Tibial artery (tissue), 4 donors: Measurements from ENCODE around the gene TEAD3.

Source experiments
- DNase-seq, 2 donors: peaks; one replicate each; pipeline ENCODE4 v3.0.0-alpha.2; 2019
- H3K27ac ChIP-seq, 2 donors: fragments of 200-600 bp; sonication (generic) in 1 of 2; 1 replicate in 1 of 2; 2 replicates in 1 of 2; pipeline ENCODE4 v1.5.1; 2018 to 2019; ENCODE audit warnings: mild to moderate bottlenecking in 1 of 2
- H3K27me3 ChIP-seq, 2 donors: fragments of 200-600 bp; sonication (generic) in 1 of 2; one replicate each; pipeline versions ENCODE4 v1.5.1 to v1.6.0; 2016 to 2019
- H3K36me3 ChIP-seq, 3 donors: fragments of 200-600 bp; sonication (generic) in 2 of 3; one replicate each; pipeline ENCODE4 v1.5.1; 2016 to 2019; ENCODE audit warnings: mild to moderate bottlenecking in 2 of 3
- H3K4me1 ChIP-seq, 4 donors: fragments of 200-600 bp; sonication (generic) in 2 of 4; 1 replicate in 3 of 4; 2 replicates in 1 of 4; pipeline ENCODE4 v1.5.1; 2016 to 2019
- H3K4me3 ChIP-seq, 2 donors: fragments of 200-600 bp; sonication (generic) in 1 of 2; 1 replicate in 1 of 2; 2 replicates in 1 of 2; pipeline ENCODE4 v1.5.1; 2018 to 2019; ENCODE audit warnings: mild to moderate bottlenecking in 2 of 2
- H3K9me3 ChIP-seq, 3 donors: fragments of 200-600 bp; sonication (generic) in 1 of 3; one replicate each; pipeline ENCODE4 v1.5.1; 2016 to 2019
- CTCF ChIP-seq, 2 experiments: fragments of 200-600 bp in 1 of 2; fragments of 450-650 bp in 1 of 2; IDR thresholded peaks; one replicate each; pipeline ENCODE4 v1.5.1; 2017 to 2019; ENCODE audit warnings: antibody characterized with exemption in 2 of 2, mild to moderate bottlenecking in 1 of 2, moderate library complexity in 1 of 2
- intact Hi-C: fragments of 100-400 bp; cut with DNase I; formaldehyde crosslinking; loops from one replicate; pipeline ENCODE4 v1.15.0; 2023; ENCODE audit warnings: low total_unique reads

The TEAD3 gene

GRCh38 chr6:35483893-35484645, 12.8 kb downstream of the TEAD3 start:
- no peak overlapping the region for H3K4me3 ChIP-seq
- H3K9me3 ChIP-seq: no peaks in the 10 kb centered on the region
- peak overlapping the region; percentile 92 to 100 for H3K27ac ChIP-seq
- no peaks in the 10 kb centered on the region for H3K27me3 ChIP-seq
- H3K4me1 ChIP-seq: peaks cover 0 to 47% (median 42%) of the 10 kb centered on the region in 4 donors
- no peak for TF ChIP-seq CTCF (IDR thresholded peaks at IDR 0.05)
- DNase-seq: no peak
- H3K36me3 ChIP-seq: peaks cover 22 to 55% (median 41%) of the 10 kb centered on the region in 3 donors
- intact Hi-C loops: no loop called here

GRCh38 chr6:35483490-35483889, 13.4 kb downstream of the TEAD3 start:
- TF ChIP-seq CTCF (IDR thresholded peaks at IDR 0.05): no peak
- Histone ChIP-seq H3K27me3 (no peaks in the 10 kb centered on the region), H3K36me3 (peaks cover 25 to 60% (median 44%) of the 10 kb centered on the region in 3 donors)

GRCh38 chr6:35483062-35483461, 13.8 kb downstream of the TEAD3 start:
- no peak for TF ChIP-seq CTCF (IDR thresholded peaks at IDR 0.05)
- H3K36me3 ChIP-seq: peaks cover 29 to 65% (median 48%) of the 10 kb centered on the region in 3 donors

More at GRCh38 chr6:35483490-35483889, 13.4 kb downstream of the TEAD3 start:
- DNase-seq: no peak
- Histone ChIP-seq H3K4me1 (peaks cover 0 to 41% (median 37%) of the 10 kb centered on the region in 4 donors), H3K4me3 (no peak overlapping the region), H3K9me3 (no peaks in the 10 kb centered on the region), H3K27ac (peak overlapping the region; percentile 92 to 100)
- intact Hi-C loops: no loop called here

GRCh38 chr6:35481226-35481625, 15.7 kb downstream of the TEAD3 start:
- Histone ChIP-seq H3K27ac (peak overlapping the region in 1 of 2 donors; percentile 13), H3K36me3 (peaks cover 31 to 83% (median 55%) of the 10 kb centered on the region in 3 donors), H3K27me3 (no peaks in the 10 kb centered on the region), H3K4me1 (peaks cover 0 to 18% (median 17%) of the 10 kb centered on the region in 4 donors), H3K4me3 (no peak overlapping the region), H3K9me3 (no peaks in the 10 kb centered on the region)
- no peak for DNase-seq
- no peak for TF ChIP-seq CTCF (IDR thresholded peaks at IDR 0.05)
- intact Hi-C loops: no loop called here

More at GRCh38 chr6:35483062-35483461, 13.8 kb downstream of the TEAD3 start:
- H3K27me3 ChIP-seq: no peaks in the 10 kb centered on the region
- DNase-seq: no peak
- peaks cover 0 to 36% (median 33%) of the 10 kb centered on the region in 4 donors for H3K4me1 ChIP-seq
- H3K4me3 ChIP-seq: no peak overlapping the region
- intact Hi-C loops: no loop called here
- peak overlapping the region in 1 of 2 donors; percentile 100 for H3K27ac ChIP-seq
- no peaks in the 10 kb centered on the region for H3K9me3 ChIP-seq

GRCh38 chr6:35480176-35480575, 16.7 kb downstream of the TEAD3 start:
- no peak for DNase-seq
- Histone ChIP-seq H3K4me3 (no peak overlapping the region), H3K27ac (no peak overlapping the region), H3K9me3 (no peaks in the 10 kb centered on the region), H3K4me1 (peaks cover 0 to 8% (median 6%) of the 10 kb centered on the region in 4 donors), H3K27me3 (no peaks in the 10 kb centered on the region), H3K36me3 (peaks cover 38 to 94% (median 64%) of the 10 kb centered on the region in 3 donors)
- intact Hi-C loops: no loop called here
- no peak for TF ChIP-seq CTCF (IDR thresholded peaks at IDR 0.05)
